Measurements from ENCODE around the gene PM20D2.

Gene PM20D2

DNA sequence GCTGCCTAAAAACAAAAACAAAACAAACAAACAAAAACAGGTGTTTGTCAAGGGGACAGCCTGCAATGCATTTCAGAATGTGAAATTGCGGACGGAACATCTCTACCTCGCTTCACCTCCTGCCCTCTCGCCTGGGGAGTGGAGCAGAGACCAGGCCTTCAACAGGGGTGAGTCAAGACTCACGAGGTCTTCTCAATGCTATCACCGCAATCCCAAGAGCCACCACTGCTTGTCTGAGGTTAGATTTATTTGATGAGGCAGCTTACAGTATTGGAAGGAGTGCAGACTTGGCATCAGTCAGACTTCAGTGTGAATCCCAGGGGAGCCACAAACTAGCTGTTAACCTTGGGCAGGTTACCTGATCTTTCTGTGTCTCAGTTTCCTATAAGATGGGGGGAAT lies 63.6 kb downstream of the PM20D2 start:
- peaks cover 14% of the 10 kb centered on the region for H3K4me1 ChIP-seq (ENCODE audit: control insufficient read depth, insufficient read depth, low read length)
- H3K4me3 ChIP-seq (ENCODE audit: low read depth, low read length) = no peak overlapping the region
- no peaks in the 10 kb centered on the region for H3K9me3 ChIP-seq (ENCODE audit: control insufficient read depth, insufficient read depth, low read length)
- H3K36me3 ChIP-seq (ENCODE audit: control insufficient read depth, insufficient read depth, low read length) = no peaks in the 10 kb centered on the region
- H3K27me3 ChIP-seq (ENCODE audit: control insufficient read depth, insufficient read depth, low read length) = no peaks in the 10 kb centered on the region
- H3K9ac ChIP-seq (ENCODE audit: low read depth, low read length) = no peak overlapping the region

DNA sequence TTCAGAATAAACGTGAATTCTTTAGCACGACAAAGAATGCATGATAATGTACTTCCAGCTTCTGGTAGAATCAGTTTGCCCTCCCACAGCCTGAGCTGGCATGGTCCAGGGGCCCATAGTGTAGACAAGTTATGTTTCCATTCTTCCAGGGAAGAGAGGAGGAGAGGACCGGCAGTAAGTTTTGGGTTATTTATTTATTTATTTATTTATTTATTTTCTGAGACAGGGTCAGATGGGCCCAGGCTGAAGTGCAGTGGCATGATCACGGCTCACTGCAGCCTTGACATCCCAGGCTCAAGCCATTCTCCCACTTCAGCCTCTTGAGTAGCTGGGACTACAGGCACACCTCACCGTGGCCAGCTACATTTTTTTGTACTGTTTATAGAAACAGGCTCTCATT lies 66.6 kb downstream of the PM20D2 start:
- Histone ChIP-seq H3K27me3 (ENCODE audit: control insufficient read depth, insufficient read depth, low read length) (no peaks in the 10 kb centered on the region), H3K4me3 (ENCODE audit: low read depth, low read length) (no peak overlapping the region), H3K36me3 (ENCODE audit: control insufficient read depth, insufficient read depth, low read length) (no peaks in the 10 kb centered on the region), H3K9ac (ENCODE audit: low read depth, low read length) (no peak overlapping the region), H3K4me1 (ENCODE audit: control insufficient read depth, insufficient read depth, low read length) (peaks cover 14% of the 10 kb centered on the region), H3K9me3 (ENCODE audit: control insufficient read depth, insufficient read depth, low read length) (no peaks in the 10 kb centered on the region)

DNA sequence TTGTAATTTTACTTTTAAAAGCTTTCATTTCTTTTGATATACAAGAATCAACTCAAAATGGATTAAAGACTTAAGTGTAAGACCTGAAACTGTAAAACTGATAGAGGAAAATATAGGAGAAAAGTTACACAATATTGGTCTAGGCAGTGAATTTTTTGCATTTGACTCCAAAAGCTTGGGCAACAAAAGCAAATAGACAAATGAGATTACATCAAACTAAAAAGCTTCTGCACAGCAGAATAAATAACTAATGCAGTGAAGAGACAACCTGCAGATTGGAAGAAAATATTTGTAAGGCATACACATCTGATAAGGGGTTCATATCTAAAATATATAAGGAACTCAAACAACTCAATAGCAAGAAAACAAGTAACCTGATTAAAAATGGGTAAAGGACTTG lies 68.3 kb downstream of the PM20D2 start:
- Histone ChIP-seq H3K4me3 (ENCODE audit: low read depth, low read length) (no peak overlapping the region), H3K9me3 (ENCODE audit: control insufficient read depth, insufficient read depth, low read length) (no peaks in the 10 kb centered on the region), H3K36me3 (ENCODE audit: control insufficient read depth, insufficient read depth, low read length) (no peaks in the 10 kb centered on the region), H3K27me3 (ENCODE audit: control insufficient read depth, insufficient read depth, low read length) (no peaks in the 10 kb centered on the region), H3K4me1 (ENCODE audit: control insufficient read depth, insufficient read depth, low read length) (peaks cover 14% of the 10 kb centered on the region), H3K9ac (ENCODE audit: low read depth, low read length) (no peak overlapping the region)
